HepG2 (cell line): Measurements from ENCODE around the gene GARS1. TPM values are rescaled to one million over a fixed set of nuclear protein-coding genes. Genes with fewer than 3 reads are reported as not detected.
A peak's percentile ranks its signal among the peaks of the same experiment; 100 is the strongest.

Source experiments
- FOSL2 ChIP-seq: sonication (generic); formaldehyde crosslinking; IDR thresholded peaks from 2 replicates; pipeline ENCODE4 v1.4.0; 2020; ENCODE audit warnings: missing genetic modification reagents
- FOXK1 ChIP-seq: sonication (generic); formaldehyde crosslinking; IDR thresholded peaks from 2 replicates; pipeline ENCODE4 v1.4.0; 2020; ENCODE audit warnings: low read depth, missing genetic modification reagents, borderline replicate concordance
- HMG20B ChIP-seq: conservative IDR thresholded peaks from 2 replicates; pipeline ENCODE4 v1.6.1; 2016; ENCODE audit warnings: missing genetic modification reagents, missing compliant biosample characterization
- LCORL ChIP-seq, 2 experiments: fragments of 450-650 bp in 1 of 2; sonication (generic) in 1 of 2; formaldehyde crosslinking in 1 of 2; IDR thresholded peaks; 2 replicates each; pipeline versions ENCODE4 v1.5.0 to v1.6.1; 2017 to 2020; ENCODE audit warnings: antibody characterized with exemption in 1 of 2, missing genetic modification reagents in 1 of 2
- MNT ChIP-seq: fragments of 450-650 bp; IDR thresholded peaks from 2 replicates; pipeline ENCODE4 v1.6.1; 2016
- RBM22 ChIP-seq: fragments of 200-400 bp; formaldehyde crosslinking; optimal IDR thresholded peaks from 2 replicates; pipeline ENCODE3; 2017; ENCODE audit warnings: mild to moderate bottlenecking, low read length, moderate library complexity
- SRF ChIP-seq: IDR thresholded peaks from 2 replicates; pipeline ENCODE4 v1.6.1; 2011; ENCODE audit warnings: mild to moderate bottlenecking, low read depth, low read length, moderate library complexity
- polyA plus RNA-seq, 8 experiments: library from polyadenylated mRNA; depleted of rRNA in 3 of 8; stranded (reverse) in 7 of 8; unstranded in 1 of 8; fragments of >200 nt; fragmentation: Illumina TruSeq in 4 of 8; extraction: Trizol in 4 of 8; gene quantifications; 2 replicates each; pipeline versions ENCODE4 v1.2.1 to v1.2.3, GENCODE V29; 2011 to 2016; ENCODE audit warnings: low read depth in 4 of 8, missing spikeins in 1 of 8, mixed read lengths in 1 of 8; ENCODE audit not compliant: insufficient read depth in 1 of 8
- total RNA-seq, 5 experiments: library from RNA; depleted of rRNA; stranded (reverse); fragments of >200 nt; fragmentation: Illumina TruSeq; extraction: Trizol; gene quantifications; 2 replicates each; pipeline ENCODE4 v1.2.3, GENCODE V29; 2016; ENCODE audit warnings: low read depth in 1 of 5
- TF ChIP-seq, protein P1 (sequence below): sonication (generic); formaldehyde crosslinking; IDR thresholded peaks from 2 replicates; pipeline ENCODE4 v1.5.0; 2020; ENCODE audit warnings: mild to moderate bottlenecking, missing genetic modification reagents, moderate library complexity
- TF ChIP-seq, protein P2 (sequence below): sonication (generic); formaldehyde crosslinking; IDR thresholded peaks from 2 replicates; pipeline ENCODE4 v1.8.1; 2023; ENCODE audit warnings: mild to moderate bottlenecking, missing genetic modification reagents, borderline replicate concordance
- TF ChIP-seq, protein P3 (sequence below): sonication (generic); formaldehyde crosslinking; IDR thresholded peaks from 2 replicates; pipeline ENCODE4 v1.4.0; 2020; ENCODE audit warnings: low read depth, mild to moderate bottlenecking, missing genetic modification reagents

GARS1 gene
- total and polyA plus RNA-seq, 2 of the 13 experiments (the other 11 are each of a cell fraction or from before 2014, with no cell fraction given) = 140 to 460 TPM

DNA sequence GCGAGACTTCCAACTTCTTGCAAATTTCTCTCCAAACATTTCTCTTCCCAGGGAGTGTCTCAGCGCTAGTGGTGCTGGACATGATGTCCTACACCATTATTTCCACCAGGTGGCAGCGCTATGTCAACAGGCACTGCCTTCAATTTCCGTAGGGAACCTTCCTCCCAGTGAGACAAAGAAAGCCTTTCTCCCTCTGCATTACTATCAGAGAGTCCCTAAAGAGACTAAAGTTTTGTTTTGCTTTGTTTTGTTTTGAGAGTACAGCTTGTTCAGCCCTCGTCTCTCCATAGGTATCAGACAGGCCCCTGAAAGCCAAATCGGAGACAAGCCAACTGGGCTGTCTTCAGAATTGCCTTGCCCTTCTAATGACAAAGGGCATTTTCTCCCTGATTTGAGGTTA is 45.8 kb upstream of the GARS1 start (continued):
- TF ChIP-seq, protein P1, sequence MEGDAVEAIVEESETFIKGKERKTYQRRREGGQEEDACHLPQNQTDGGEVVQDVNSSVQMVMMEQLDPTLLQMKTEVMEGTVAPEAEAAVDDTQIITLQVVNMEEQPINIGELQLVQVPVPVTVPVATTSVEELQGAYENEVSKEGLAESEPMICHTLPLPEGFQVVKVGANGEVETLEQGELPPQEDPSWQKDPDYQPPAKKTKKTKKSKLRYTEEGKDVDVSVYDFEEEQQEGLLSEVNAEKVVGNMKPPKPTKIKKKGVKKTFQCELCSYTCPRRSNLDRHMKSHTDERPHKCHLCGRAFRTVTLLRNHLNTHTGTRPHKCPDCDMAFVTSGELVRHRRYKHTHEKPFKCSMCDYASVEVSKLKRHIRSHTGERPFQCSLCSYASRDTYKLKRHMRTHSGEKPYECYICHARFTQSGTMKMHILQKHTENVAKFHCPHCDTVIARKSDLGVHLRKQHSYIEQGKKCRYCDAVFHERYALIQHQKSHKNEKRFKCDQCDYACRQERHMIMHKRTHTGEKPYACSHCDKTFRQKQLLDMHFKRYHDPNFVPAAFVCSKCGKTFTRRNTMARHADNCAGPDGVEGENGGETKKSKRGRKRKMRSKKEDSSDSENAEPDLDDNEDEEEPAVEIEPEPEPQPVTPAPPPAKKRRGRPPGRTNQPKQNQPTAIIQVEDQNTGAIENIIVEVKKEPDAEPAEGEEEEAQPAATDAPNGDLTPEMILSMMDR (CRISPR knock-in tag) = peak; percentile 88
- TF ChIP-seq LCORL (IDR thresholded peaks at IDR 0.05) (no peak), LCORL (CRISPR knock-in tag; IDR thresholded peaks at IDR 0.05) (no peak), HMG20B (CRISPR knock-in tag) (no peak), FOXK1 (CRISPR knock-in tag) (peak; percentile 89; the same call in 1 of the 2 replicates), RBM22 (no peak), FOSL2 (CRISPR knock-in tag) (0 out of 2 replicates have a peak, but pooled peaks have one; percentile 12), MNT (no peak), SRF (no peak)
- TF ChIP-seq, protein P2, sequence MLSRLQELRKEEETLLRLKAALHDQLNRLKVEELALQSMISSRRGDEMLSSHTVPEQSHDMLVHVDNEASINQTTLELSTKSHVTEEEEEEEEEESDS (CRISPR knock-in tag) = no peak
- TF ChIP-seq, protein P3, sequence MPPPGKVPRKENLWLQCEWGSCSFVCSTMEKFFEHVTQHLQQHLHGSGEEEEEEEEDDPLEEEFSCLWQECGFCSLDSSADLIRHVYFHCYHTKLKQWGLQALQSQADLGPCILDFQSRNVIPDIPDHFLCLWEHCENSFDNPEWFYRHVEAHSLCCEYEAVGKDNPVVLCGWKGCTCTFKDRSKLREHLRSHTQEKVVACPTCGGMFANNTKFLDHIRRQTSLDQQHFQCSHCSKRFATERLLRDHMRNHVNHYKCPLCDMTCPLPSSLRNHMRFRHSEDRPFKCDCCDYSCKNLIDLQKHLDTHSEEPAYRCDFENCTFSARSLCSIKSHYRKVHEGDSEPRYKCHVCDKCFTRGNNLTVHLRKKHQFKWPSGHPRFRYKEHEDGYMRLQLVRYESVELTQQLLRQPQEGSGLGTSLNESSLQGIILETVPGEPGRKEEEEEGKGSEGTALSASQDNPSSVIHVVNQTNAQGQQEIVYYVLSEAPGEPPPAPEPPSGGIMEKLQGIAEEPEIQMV (CRISPR knock-in tag) = no peak
